ENCODE results near the gene ARHGAP23. TPM values are rescaled to one million over a fixed set of nuclear protein-coding genes. Genes with fewer than 3 reads are reported as not detected.
"Not testable (repeated sequence)": the region's sequence is repeated elsewhere in the genome, so short reads cannot be mapped to it uniquely, and the experiment has no call there.

Gene ARHGAP23
- total RNA-seq, 1 experiment from 2014 or later, result 391 TPM

- no peak for DNase-seq (ENCODE audit: low spot score)
Observed at GRCh38 chr17:38510421-38511149, 82.3 kb downstream of the ARHGAP23 start.

GRCh38 chr17:38511150-38512108 lies 83.2 kb downstream of the ARHGAP23 start:
- no peak for DNase-seq (ENCODE audit: low spot score)

- DNase-seq (ENCODE audit: low spot score), result peak; percentile 34
Observed at GRCh38 chr17:38512473-38513058, 84.3 kb downstream of the ARHGAP23 start.

GRCh38 chr17:38526526-38526925 lies 98.3 kb downstream of the ARHGAP23 start:
- not testable (repeated sequence) for DNase-seq (ENCODE audit: low spot score)

- not testable (repeated sequence) for DNase-seq (ENCODE audit: low spot score)
Observed at GRCh38 chr17:38528141-38528540, 99.9 kb downstream of the ARHGAP23 start.

GRCh38 chr17:38530856-38531255 lies 102.6 kb downstream of the ARHGAP23 start:
- DNase-seq (ENCODE audit: low spot score), result not testable (repeated sequence)

GRCh38 chr17:38531761-38532160 lies 103.5 kb downstream of the ARHGAP23 start:
- not testable (repeated sequence) for DNase-seq (ENCODE audit: low spot score)

GRCh38 chr17:38532451-38532850 lies 104.2 kb downstream of the ARHGAP23 start:
- no peak for DNase-seq (ENCODE audit: low spot score)

- no peak for DNase-seq (ENCODE audit: low spot score)
Observed at GRCh38 chr17:38533241-38533640, 105.0 kb downstream of the ARHGAP23 start.

- DNase-seq (ENCODE audit: low spot score), result no peak
Observed at GRCh38 chr17:38533866-38534497, 105.7 kb downstream of the ARHGAP23 start.

- no peak for DNase-seq (ENCODE audit: low spot score)
Observed at GRCh38 chr17:38534498-38534885, 106.2 kb downstream of the ARHGAP23 start.

- DNase-seq (ENCODE audit: low spot score), result no peak
Observed at GRCh38 chr17:38535886-38536285, 107.6 kb downstream of the ARHGAP23 start.

- no peak for DNase-seq (ENCODE audit: low spot score)
Observed at GRCh38 chr17:38536661-38537060, 108.4 kb downstream of the ARHGAP23 start.

GRCh38 chr17:38538906-38539305 lies 110.6 kb downstream of the ARHGAP23 start:
- no peak for DNase-seq (ENCODE audit: low spot score)

- DNase-seq (ENCODE audit: low spot score), result no peak
Observed at GRCh38 chr17:38539386-38539785, 111.1 kb downstream of the ARHGAP23 start.

- no peak for DNase-seq (ENCODE audit: low spot score)
Observed at GRCh38 chr17:38540514-38541045, 112.3 kb downstream of the ARHGAP23 start.

- DNase-seq (ENCODE audit: low spot score), result no peak
Observed at GRCh38 chr17:38541281-38541680, 113.0 kb downstream of the ARHGAP23 start.

GRCh38 chr17:38542286-38542685 lies 114.0 kb downstream of the ARHGAP23 start:
- no peak for DNase-seq (ENCODE audit: low spot score)

GRCh38 chr17:38543403-38544174 lies 115.3 kb downstream of the ARHGAP23 start:
- peak; percentile 48 for DNase-seq (ENCODE audit: low spot score)

- DNase-seq (ENCODE audit: low spot score), result no peak
Observed at GRCh38 chr17:38544175-38544838, 116.0 kb downstream of the ARHGAP23 start.

Measured in HT-29 (cell line).